K562 (cell line): ENCODE data around the gene KLHL30.

Experiments used
- MAFK ChIP-seq: IDR thresholded peaks from 2 replicates; pipeline ENCODE4 v1.6.1; 2011; ENCODE audit warnings: low read length, improper control_type of control experiment
- SIN3A ChIP-seq, 2 experiments: fragments of 150-350 bp in 1 of 2; IDR thresholded peaks; 2 replicates each; pipeline ENCODE4 v1.6.1; 2011 to 2016; ENCODE audit warnings: borderline replicate concordance in 2 of 2, low read depth in 2 of 2, low read length in 2 of 2, mild to moderate bottlenecking in 2 of 2, moderate library complexity in 2 of 2; ENCODE audit not compliant: control insufficient read depth in 1 of 2
- TF ChIP-seq, protein P1 (sequence below): fragments of 450-650 bp; IDR thresholded peaks from 2 replicates; pipeline ENCODE4 v1.7.1; 2018; ENCODE audit warnings: mild to moderate bottlenecking, low read depth; ENCODE audit not compliant: partially characterized antibody

DNA sequence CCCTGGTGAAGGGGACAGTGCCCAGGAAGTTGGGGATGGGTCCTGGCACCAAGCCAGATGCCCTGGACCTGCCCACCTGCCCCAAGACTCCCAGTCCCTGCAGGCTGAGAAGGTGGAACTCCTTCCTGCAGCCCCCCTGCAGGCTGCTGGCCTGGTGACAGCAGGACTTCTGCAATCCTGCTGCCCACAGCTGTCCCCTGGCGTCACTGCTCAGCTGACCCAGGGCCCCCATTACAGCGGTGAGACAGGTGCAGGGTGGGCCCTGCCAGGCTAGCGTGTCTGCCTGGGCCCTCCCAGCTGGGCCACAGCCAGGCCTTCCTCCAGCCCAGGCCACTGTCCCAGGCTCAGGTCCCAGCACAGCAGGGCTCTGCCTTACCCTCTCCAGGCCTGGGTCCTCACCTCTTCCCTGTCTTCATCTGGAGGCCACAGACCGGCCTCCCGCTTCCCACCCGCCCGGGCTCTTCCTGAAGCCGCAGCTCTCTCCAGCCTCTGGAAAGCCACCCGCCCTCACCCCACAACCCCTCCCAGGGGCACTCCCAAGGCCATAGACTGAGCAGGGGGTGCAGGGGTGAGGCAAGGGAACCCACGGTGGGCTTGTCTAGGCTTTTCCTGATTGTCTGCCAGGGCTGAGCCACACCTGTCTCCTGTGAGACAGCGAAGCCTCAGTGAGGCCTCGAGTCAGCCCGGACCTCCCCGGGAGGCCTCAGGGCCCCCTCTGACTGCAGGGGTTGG, 11.5 kb downstream of the KLHL30 start:
- no peak for TF ChIP-seq MAFK
- TF ChIP-seq, protein P1, sequence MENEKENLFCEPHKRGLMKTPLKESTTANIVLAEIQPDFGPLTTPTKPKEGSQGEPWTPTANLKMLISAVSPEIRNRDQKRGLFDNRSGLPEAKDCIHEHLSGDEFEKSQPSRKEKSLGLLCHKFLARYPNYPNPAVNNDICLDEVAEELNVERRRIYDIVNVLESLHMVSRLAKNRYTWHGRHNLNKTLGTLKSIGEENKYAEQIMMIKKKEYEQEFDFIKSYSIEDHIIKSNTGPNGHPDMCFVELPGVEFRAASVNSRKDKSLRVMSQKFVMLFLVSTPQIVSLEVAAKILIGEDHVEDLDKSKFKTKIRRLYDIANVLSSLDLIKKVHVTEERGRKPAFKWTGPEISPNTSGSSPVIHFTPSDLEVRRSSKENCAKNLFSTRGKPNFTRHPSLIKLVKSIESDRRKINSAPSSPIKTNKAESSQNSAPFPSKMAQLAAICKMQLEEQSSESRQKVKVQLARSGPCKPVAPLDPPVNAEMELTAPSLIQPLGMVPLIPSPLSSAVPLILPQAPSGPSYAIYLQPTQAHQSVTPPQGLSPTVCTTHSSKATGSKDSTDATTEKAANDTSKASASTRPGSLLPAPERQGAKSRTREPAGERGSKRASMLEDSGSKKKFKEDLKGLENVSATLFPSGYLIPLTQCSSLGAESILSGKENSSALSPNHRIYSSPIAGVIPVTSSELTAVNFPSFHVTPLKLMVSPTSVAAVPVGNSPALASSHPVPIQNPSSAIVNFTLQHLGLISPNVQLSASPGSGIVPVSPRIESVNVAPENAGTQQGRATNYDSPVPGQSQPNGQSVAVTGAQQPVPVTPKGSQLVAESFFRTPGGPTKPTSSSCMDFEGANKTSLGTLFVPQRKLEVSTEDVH: no peak
- no peak for TF ChIP-seq SIN3A (IDR thresholded peaks at IDR 0.05; ENCODE audit: borderline replicate concordance in 2 of 2, control insufficient read depth in 1 of 2, low read depth in 2 of 2, low read length in 2 of 2)
